Activated naive CD4-positive, alpha-beta T cell treated with anti-CD3 and anti-CD28 coated beads, Interleukin-2, amount 50 U/mL, for 24 hours (primary cell): Measurements from ENCODE around the gene KCND3.
A peak's percentile ranks its signal among the peaks of the same experiment; 100 is the strongest.

Experiments used
- H3K27ac Mint-ChIP-seq: one replicate; pipeline ENCODE4 v1.8.0; 2021; ENCODE audit warnings: mild to moderate bottlenecking, mixed read lengths
- H3K27me3 Mint-ChIP-seq: one replicate; pipeline ENCODE4 v1.8.0; 2021; ENCODE audit warnings: mixed read lengths
- H3K36me3 Mint-ChIP-seq: one replicate; pipeline ENCODE4 v1.8.0; 2021; ENCODE audit warnings: mixed read lengths
- H3K4me1 Mint-ChIP-seq: one replicate; pipeline ENCODE4 v1.8.0; 2021; ENCODE audit warnings: mixed read lengths
- H3K4me3 Mint-ChIP-seq: one replicate; pipeline ENCODE4 v1.8.0; 2021; ENCODE audit warnings: mild to moderate bottlenecking, mixed read lengths
- H3K9me3 Mint-ChIP-seq: one replicate; pipeline ENCODE4 v1.8.0; 2021; ENCODE audit warnings: mixed read lengths

Gene KCND3

DNA sequence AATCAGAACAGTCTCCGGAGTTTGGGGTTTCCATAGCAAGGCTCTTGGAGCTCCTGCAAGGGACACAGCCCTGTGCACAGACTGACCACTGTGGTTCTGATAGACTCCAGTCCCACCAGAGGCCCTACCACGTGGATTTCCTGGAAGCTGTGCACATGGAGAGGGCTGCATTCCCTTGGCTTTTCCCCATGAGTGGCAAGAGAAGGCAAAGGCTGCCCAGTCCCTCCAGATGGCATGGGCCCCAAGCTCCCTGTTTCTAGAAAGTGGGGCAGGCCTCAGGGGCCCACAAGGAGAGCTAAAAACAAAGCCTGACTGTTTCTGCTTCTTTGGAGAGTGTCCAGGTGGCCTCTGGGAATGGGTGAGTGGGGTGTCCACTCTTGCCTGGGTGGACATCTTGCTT, 146.3 kb downstream of the KCND3 start:
- H3K4me3 Mint-ChIP-seq, result no peak overlapping the region

GRCh38 chr1:111842411-111842810, 147.1 kb downstream of the KCND3 start:
- no peak overlapping the region for H3K4me3 Mint-ChIP-seq
- no peak overlapping the region for H3K27ac Mint-ChIP-seq
- H3K9me3 Mint-ChIP-seq, result no peaks in the 10 kb centered on the region
- H3K4me1 Mint-ChIP-seq, result no peaks in the 10 kb centered on the region
- H3K36me3 Mint-ChIP-seq, result no peaks in the 10 kb centered on the region
- H3K27me3 Mint-ChIP-seq, result no peaks in the 10 kb centered on the region

More for the DNA sequence above, 146.3 kb downstream of the KCND3 start:
- no peak overlapping the region for H3K27ac Mint-ChIP-seq
- H3K9me3 Mint-ChIP-seq, result no peaks in the 10 kb centered on the region
- no peaks in the 10 kb centered on the region for H3K4me1 Mint-ChIP-seq
- no peaks in the 10 kb centered on the region for H3K36me3 Mint-ChIP-seq
- no peaks in the 10 kb centered on the region for H3K27me3 Mint-ChIP-seq

- no peak overlapping the region for H3K4me3 Mint-ChIP-seq
- no peaks in the 10 kb centered on the region for H3K36me3 Mint-ChIP-seq
- no peak overlapping the region for H3K27ac Mint-ChIP-seq
- no peaks in the 10 kb centered on the region for H3K9me3 Mint-ChIP-seq
- H3K27me3 Mint-ChIP-seq, result no peaks in the 10 kb centered on the region
- no peaks in the 10 kb centered on the region for H3K4me1 Mint-ChIP-seq
Measured at GRCh38 chr1:111841746-111842145, 147.7 kb downstream of the KCND3 start.

GRCh38 chr1:111841189-111841588, 148.3 kb downstream of the KCND3 start:
- Mint-ChIP-seq H3K36me3 (no peaks in the 10 kb centered on the region), H3K4me3 (no peak overlapping the region), H3K27me3 (no peaks in the 10 kb centered on the region), H3K9me3 (no peaks in the 10 kb centered on the region), H3K27ac (no peak overlapping the region), H3K4me1 (no peaks in the 10 kb centered on the region)

GRCh38 chr1:111837393-111837792, 152.1 kb downstream of the KCND3 start:
- Mint-ChIP-seq H3K27ac (no peak overlapping the region), H3K36me3 (no peaks in the 10 kb centered on the region), H3K4me3 (no peak overlapping the region), H3K27me3 (peaks cover 3% of the 10 kb centered on the region), H3K4me1 (no peaks in the 10 kb centered on the region), H3K9me3 (no peaks in the 10 kb centered on the region)

DNA sequence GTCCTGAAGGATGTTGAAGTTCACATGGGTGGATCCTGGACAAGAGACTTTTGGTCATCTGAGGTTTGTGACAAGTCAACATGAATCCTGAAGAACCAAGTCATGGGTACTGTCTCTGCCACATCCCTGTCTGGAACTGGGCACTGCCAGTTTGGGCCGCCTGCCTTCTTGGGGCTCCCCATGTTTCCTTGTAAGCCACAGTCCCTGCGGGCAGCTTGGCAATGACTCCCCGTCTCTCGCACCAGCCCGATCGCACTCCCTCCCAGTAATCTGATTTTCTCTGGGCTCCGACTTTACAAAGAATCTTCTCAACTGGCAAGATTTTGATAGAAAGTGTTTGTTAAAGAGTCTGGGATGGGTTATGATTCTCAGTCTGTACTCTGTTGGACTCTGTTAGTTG, 153.4 kb downstream of the KCND3 start:
- H3K9me3 Mint-ChIP-seq, result no peaks in the 10 kb centered on the region
- no peak overlapping the region for H3K27ac Mint-ChIP-seq
- H3K27me3 Mint-ChIP-seq, result peaks cover 5% of the 10 kb centered on the region
- no peak overlapping the region for H3K4me3 Mint-ChIP-seq
- H3K4me1 Mint-ChIP-seq, result no peaks in the 10 kb centered on the region
- no peaks in the 10 kb centered on the region for H3K36me3 Mint-ChIP-seq

DNA sequence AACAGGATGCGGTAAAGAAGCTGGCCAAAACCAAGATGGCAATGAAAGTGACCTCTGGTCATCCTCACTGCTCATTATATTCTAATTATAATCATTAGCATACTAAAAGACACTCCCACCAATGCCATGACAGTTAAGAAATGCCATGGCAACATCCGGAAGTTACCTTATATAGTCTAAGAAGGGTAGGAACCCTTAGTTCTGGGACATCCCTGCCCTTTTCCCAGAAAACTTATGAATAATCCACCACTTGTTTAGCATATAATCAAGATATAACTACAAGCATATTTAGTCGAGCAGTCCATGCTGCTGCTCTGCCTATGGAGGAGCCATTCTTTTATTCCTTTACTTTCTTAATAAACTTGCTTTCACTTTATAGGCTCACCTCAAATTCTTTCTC, 154.0 kb downstream of the KCND3 start:
- Mint-ChIP-seq H3K27ac (no peak overlapping the region), H3K9me3 (no peaks in the 10 kb centered on the region), H3K4me1 (no peaks in the 10 kb centered on the region), H3K27me3 (peaks cover 6% of the 10 kb centered on the region), H3K36me3 (no peaks in the 10 kb centered on the region), H3K4me3 (no peak overlapping the region)

DNA sequence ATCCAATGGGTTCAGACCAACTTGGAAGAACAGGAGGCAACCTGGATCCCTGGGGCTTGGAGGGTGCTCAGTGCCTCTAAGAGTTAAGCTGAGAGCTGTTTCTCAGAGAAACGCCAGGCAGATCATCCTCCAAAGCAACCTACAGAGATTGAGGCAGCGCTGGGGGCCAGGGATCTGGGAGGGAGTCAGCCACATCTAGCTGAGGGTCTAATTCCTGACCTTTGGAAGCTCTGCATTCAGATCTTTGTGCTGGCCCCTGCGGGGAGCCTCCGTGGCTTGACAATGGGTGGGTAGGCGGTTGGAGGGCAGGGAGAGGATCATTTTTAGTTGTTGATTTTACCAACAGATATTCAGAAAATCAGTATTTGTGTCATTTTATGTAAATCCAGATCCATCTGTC, 154.5 kb downstream of the KCND3 start:
- Mint-ChIP-seq H3K36me3 (no peaks in the 10 kb centered on the region), H3K27me3 (peaks cover 7% of the 10 kb centered on the region), H3K4me1 (no peaks in the 10 kb centered on the region), H3K4me3 (no peak overlapping the region), H3K27ac (no peak overlapping the region), H3K9me3 (no peaks in the 10 kb centered on the region)

DNA sequence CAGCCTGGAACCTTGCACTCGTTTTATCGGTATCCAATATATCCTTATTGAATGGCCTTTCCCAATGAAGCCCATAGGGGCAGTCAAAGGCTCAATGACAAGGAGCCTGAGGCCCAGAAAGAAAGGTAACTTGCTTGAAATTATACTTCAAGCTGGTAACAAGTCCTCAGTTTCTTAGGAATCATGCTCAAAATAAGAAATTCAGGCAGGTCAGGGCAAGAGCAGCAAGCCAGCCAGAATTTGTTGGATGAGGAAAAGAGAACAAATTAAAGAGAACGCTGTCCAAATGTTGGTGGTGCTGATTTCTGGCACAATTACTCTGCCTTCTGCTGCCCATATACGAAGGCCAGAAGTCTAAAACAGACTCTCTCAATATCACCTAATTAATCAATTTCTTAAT, 156.1 kb downstream of the KCND3 start:
- Mint-ChIP-seq H3K36me3 (no peaks in the 10 kb centered on the region), H3K4me3 (no peak overlapping the region), H3K9me3 (no peaks in the 10 kb centered on the region), H3K27me3 (peaks cover 11% of the 10 kb centered on the region), H3K4me1 (no peaks in the 10 kb centered on the region), H3K27ac (no peak overlapping the region)

- Mint-ChIP-seq H3K4me3 (no peak overlapping the region), H3K9me3 (no peaks in the 10 kb centered on the region), H3K36me3 (no peaks in the 10 kb centered on the region), H3K27me3 (peaks cover 11% of the 10 kb centered on the region), H3K27ac (no peak overlapping the region), H3K4me1 (no peaks in the 10 kb centered on the region)
Measured at GRCh38 chr1:111832521-111833155, 156.8 kb downstream of the KCND3 start.

- Mint-ChIP-seq H3K27me3 (peaks cover 12% of the 10 kb centered on the region), H3K27ac (peak overlapping the region; percentile 15), H3K36me3 (no peaks in the 10 kb centered on the region), H3K4me3 (no peak overlapping the region), H3K4me1 (no peaks in the 10 kb centered on the region), H3K9me3 (no peaks in the 10 kb centered on the region)
Measured at GRCh38 chr1:111831153-111831552, 158.3 kb downstream of the KCND3 start.

DNA sequence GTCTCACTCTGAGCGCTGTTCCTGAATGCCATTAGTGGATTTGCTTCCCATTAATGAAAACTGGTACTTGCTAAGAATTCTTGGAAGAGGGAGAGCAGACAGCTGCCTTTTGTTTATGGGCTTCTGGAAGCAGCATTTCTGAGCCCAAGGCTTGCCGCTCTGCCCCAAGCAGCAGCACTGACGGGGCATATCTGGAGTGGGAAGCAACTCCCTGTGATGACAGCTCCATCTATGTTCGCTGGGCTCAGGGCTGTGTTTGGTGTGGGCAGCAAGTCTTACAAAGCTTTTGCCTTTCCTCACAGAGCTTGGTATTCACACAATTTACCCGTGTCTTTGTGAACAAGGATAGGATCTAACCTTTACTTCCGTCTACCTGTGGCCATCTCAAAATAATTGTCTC, 161.5 kb downstream of the KCND3 start:
- no peaks in the 10 kb centered on the region for H3K9me3 Mint-ChIP-seq
- peaks cover 2% of the 10 kb centered on the region for H3K36me3 Mint-ChIP-seq
- H3K27me3 Mint-ChIP-seq, result peaks cover 18% of the 10 kb centered on the region
- no peaks in the 10 kb centered on the region for H3K4me1 Mint-ChIP-seq
- H3K4me3 Mint-ChIP-seq, result no peak overlapping the region
- no peak overlapping the region for H3K27ac Mint-ChIP-seq

DNA sequence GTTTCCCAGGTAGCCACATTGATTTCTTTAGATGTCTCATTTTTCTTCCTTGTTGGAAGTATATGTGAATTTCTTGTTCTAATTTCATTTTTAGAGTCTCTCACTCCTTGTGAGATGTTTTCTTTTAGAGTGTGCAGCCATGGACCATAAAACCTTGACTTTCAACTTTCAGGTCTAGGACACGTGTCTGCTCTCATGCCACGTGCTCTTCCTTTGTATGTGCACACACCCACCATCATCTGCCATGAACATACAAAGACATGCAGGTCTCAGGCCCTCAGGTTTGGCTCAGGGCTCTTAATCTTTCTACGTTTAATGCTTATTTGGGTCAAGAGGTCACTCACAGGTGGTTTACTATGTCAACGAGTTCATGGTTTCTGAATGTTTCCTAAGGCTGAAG, 163.2 kb downstream of the KCND3 start:
- Mint-ChIP-seq H3K9me3 (no peaks in the 10 kb centered on the region), H3K27ac (no peak overlapping the region), H3K4me1 (no peaks in the 10 kb centered on the region), H3K36me3 (peaks cover 2% of the 10 kb centered on the region), H3K4me3 (no peak overlapping the region), H3K27me3 (peaks cover 22% of the 10 kb centered on the region)

DNA sequence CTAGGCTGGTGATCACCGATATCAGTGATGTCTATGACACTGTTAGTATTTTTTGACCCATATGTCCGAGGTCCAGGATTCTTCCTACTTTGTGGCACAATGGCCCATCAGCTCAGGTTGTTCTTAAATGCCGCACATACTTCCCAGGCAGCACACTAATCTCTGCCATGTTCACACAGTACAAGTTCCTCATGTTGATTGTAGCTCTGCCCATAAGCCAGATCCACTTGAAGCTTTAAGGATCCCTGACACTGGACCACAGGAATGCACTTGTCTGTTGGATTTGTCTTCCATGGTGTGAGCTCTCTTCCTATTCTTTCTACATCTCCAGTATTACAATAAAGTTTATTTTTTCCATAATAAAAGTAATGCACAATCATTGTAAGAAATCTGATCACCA, 164.3 kb downstream of the KCND3 start:
- no peaks in the 10 kb centered on the region for H3K4me1 Mint-ChIP-seq
- H3K36me3 Mint-ChIP-seq, result peaks cover 2% of the 10 kb centered on the region
- peaks cover 19% of the 10 kb centered on the region for H3K27me3 Mint-ChIP-seq
- no peaks in the 10 kb centered on the region for H3K9me3 Mint-ChIP-seq
- no peak overlapping the region for H3K27ac Mint-ChIP-seq
- no peak overlapping the region for H3K4me3 Mint-ChIP-seq

- Mint-ChIP-seq H3K27me3 (peaks cover 14% of the 10 kb centered on the region), H3K36me3 (peaks cover 2% of the 10 kb centered on the region), H3K4me3 (no peak overlapping the region), H3K4me1 (no peaks in the 10 kb centered on the region), H3K27ac (no peak overlapping the region), H3K9me3 (no peaks in the 10 kb centered on the region)
Measured at GRCh38 chr1:111822138-111822537, 167.3 kb downstream of the KCND3 start.

- no peak overlapping the region for H3K4me3 Mint-ChIP-seq
- no peaks in the 10 kb centered on the region for H3K9me3 Mint-ChIP-seq
- H3K27ac Mint-ChIP-seq, result no peak overlapping the region
- H3K4me1 Mint-ChIP-seq, result no peaks in the 10 kb centered on the region
- peaks cover 13% of the 10 kb centered on the region for H3K27me3 Mint-ChIP-seq
- peaks cover 2% of the 10 kb centered on the region for H3K36me3 Mint-ChIP-seq
Measured at GRCh38 chr1:111821121-111821745, 168.2 kb downstream of the KCND3 start.
